Natural killer cell (primary cell): ENCODE results near the gene NBDY. TPM values are rescaled to one million over a fixed set of nuclear protein-coding genes. Genes with fewer than 3 reads are reported as not detected.

ENCODE experiments used
- ATAC-seq, 3 donors: fragments of 150-1000 bp in 2 of 3; fragments of 200-7000 bp in 1 of 3; cut with Tn5 transposase; 1 replicate in 1 of 3; 2 replicates in 2 of 3; pipeline ENCODE4 v1.10.0; 2021; ENCODE audit warnings: mild to moderate bottlenecking in 2 of 3, moderate library complexity in 2 of 3
- DNase-seq, 2 donors: peaks; one replicate each; pipeline versions ENCODE4 v3.0.0 to v3.0.0-alpha.2; 2013 to 2021; ENCODE audit warnings: mixed read lengths in 1 of 2
- H3K27ac ChIP-seq: one replicate; pipeline ENCODE4 v1.5.1; 2013; ENCODE audit warnings: mild to moderate bottlenecking, low read length
- H3K27me3 ChIP-seq: one replicate; pipeline ENCODE4 v1.6.1; 2013; ENCODE audit warnings: low read length; ENCODE audit not compliant: control insufficient read depth, insufficient read depth
- H3K36me3 ChIP-seq: one replicate; pipeline ENCODE4 v1.6.1; 2013; ENCODE audit warnings: low read length; ENCODE audit not compliant: control insufficient read depth, insufficient read depth
- H3K4me1 ChIP-seq: one replicate; pipeline ENCODE4 v1.6.1; 2013; ENCODE audit warnings: low read length; ENCODE audit not compliant: control insufficient read depth, insufficient read depth
- H3K4me3 ChIP-seq: one replicate; pipeline ENCODE4 v1.5.1; 2013; ENCODE audit warnings: low read length
- H3K9me3 ChIP-seq: one replicate; pipeline ENCODE4 v1.6.1; 2013; ENCODE audit warnings: low read length; ENCODE audit not compliant: control insufficient read depth, insufficient read depth
- H3K27ac Mint-ChIP-seq, 2 donors: one replicate each; pipeline ENCODE4 v1.8.0; 2022; ENCODE audit warnings: mild to moderate bottlenecking in 2 of 2, mixed read lengths in 2 of 2, moderate library complexity in 1 of 2
- H3K27me3 Mint-ChIP-seq, 2 donors: one replicate each; pipeline ENCODE4 v1.8.0; 2022; ENCODE audit warnings: low read depth in 2 of 2, mixed read lengths in 2 of 2
- H3K36me3 Mint-ChIP-seq: one replicate; pipeline ENCODE4 v1.8.0; 2022; ENCODE audit warnings: mixed read lengths
- H3K4me1 Mint-ChIP-seq, 2 donors: one replicate each; pipeline ENCODE4 v1.8.0; 2022; ENCODE audit warnings: mixed read lengths in 2 of 2
- H3K4me3 Mint-ChIP-seq: one replicate; pipeline ENCODE4 v1.8.0; 2022; ENCODE audit warnings: mild to moderate bottlenecking, moderate library complexity, mixed read lengths
- H3K9me3 Mint-ChIP-seq, 2 donors: one replicate each; pipeline ENCODE4 v1.8.0; 2022; ENCODE audit warnings: mixed read lengths in 2 of 2
- CTCF ChIP-seq: fragments of 200-600 bp; IDR thresholded peaks from one replicate; pipeline ENCODE4 v1.8.0; 2022; ENCODE audit warnings: antibody characterized with exemption
- WGBS: methylation state at CpG from one replicate; pipeline ENCODE4 v1.1.7; 2013; ENCODE audit warnings: missing lambda C conversion rate; ENCODE audit not compliant: insufficient coverage; 5-methylcytosine and 5-hydroxymethylcytosine counted together
- intact Hi-C: fragments of 100-400 bp; cut with micrococcal nuclease; formaldehyde crosslinking; loops from one replicate; pipeline ENCODE4 v1.14.2; 2022
- total RNA-seq, 4 donors: library from RNA; stranded (reverse); fragments of 120-200 nt in 1 of 4; gene quantifications; one replicate each; pipeline versions ENCODE4 v1.2.3 to v1.2.4, GENCODE V29; 2013 to 2022

The NBDY gene
- total RNA-seq, 3 donors from 2014 or later (not counting 1 experiment from before 2014, with no cell fraction given): 16.0 to 23.6 (median 16.6) TPM

GRCh38 chrX:56857042-56857441 lies 128.0 kb downstream of the NBDY start:
- H3K4me1 Mint-ChIP-seq: no peaks in the 10 kb centered on the region
- no peak overlapping the region for H3K4me3 ChIP-seq
- no peak overlapping the region for H3K27ac Mint-ChIP-seq
- no peaks in the 10 kb centered on the region for H3K4me1 ChIP-seq
- peaks cover 0 to 15% of the 10 kb centered on the region in 2 donors for H3K27me3 Mint-ChIP-seq
- no peak overlapping the region for H3K27ac ChIP-seq
- H3K9me3 ChIP-seq: no peaks in the 10 kb centered on the region
- DNase-seq (no peak), ATAC-seq (no peak)
- WGBS: 94% methylated on average over 1 of the region's 1 CpG
- TF ChIP-seq CTCF: no peak
- intact Hi-C loops: no loop called here
- no peaks in the 10 kb centered on the region for H3K9me3 Mint-ChIP-seq
- no peaks in the 10 kb centered on the region for H3K27me3 ChIP-seq
- H3K36me3 ChIP-seq: no peaks in the 10 kb centered on the region
- H3K4me3 Mint-ChIP-seq: no peak overlapping the region
- H3K36me3 Mint-ChIP-seq: no peaks in the 10 kb centered on the region

- WGBS: 92% methylated on average over 2 of the region's 2 CpGs
- ATAC-seq (no peak), DNase-seq (no peak)
- no peaks in the 10 kb centered on the region for H3K4me1 Mint-ChIP-seq
- no peaks in the 10 kb centered on the region for H3K36me3 Mint-ChIP-seq
- Histone ChIP-seq H3K27ac (no peak overlapping the region), H3K36me3 (no peaks in the 10 kb centered on the region), H3K9me3 (no peaks in the 10 kb centered on the region), H3K4me1 (no peaks in the 10 kb centered on the region), H3K27me3 (no peaks in the 10 kb centered on the region), H3K4me3 (no peak overlapping the region)
- peaks cover 0 to 15% of the 10 kb centered on the region in 2 donors for H3K27me3 Mint-ChIP-seq
- TF ChIP-seq CTCF: no peak
- H3K4me3 Mint-ChIP-seq: no peak overlapping the region
- H3K9me3 Mint-ChIP-seq: no peaks in the 10 kb centered on the region
- no peak overlapping the region for H3K27ac Mint-ChIP-seq
- intact Hi-C loops: no loop called here
Measured at GRCh38 chrX:56860888-56861287, 131.8 kb downstream of the NBDY start.

Other genes starting within 250 kb of the NBDY start
- 10 to 100 TPM; 36.2 to 43.4 (median 39.7) TPM for gene UBQLN2, start 165.6 kb upstream of the NBDY start, total RNA-seq